Astrocyte of the spinal cord (primary cell): ENCODE measurements around the gene C1orf56.

Experiments
- DNase-seq: peaks from one replicate; pipeline ENCODE4 v3.0.0; 2011; ENCODE audit warnings: low read depth, low spot score
- H3K4me3 ChIP-seq: 2 replicates; pipeline ENCODE4 v1.5.1; 2011; ENCODE audit warnings: low read depth, mild to moderate bottlenecking, low read length, moderate library complexity
- in situ Hi-C: cut with HindIII; loops from 2 replicates; pipeline ENCODE4 v1.10.0; 2017; ENCODE audit warnings: low sequenced_read_pairs
- TF ChIP-seq, protein P1 (sequence below): IDR thresholded peaks from 2 replicates; pipeline ENCODE4 v1.5.1; 2012; ENCODE audit warnings: low read depth, mild to moderate bottlenecking, low read length, inconsistent platforms

Gene C1orf56, protein sequence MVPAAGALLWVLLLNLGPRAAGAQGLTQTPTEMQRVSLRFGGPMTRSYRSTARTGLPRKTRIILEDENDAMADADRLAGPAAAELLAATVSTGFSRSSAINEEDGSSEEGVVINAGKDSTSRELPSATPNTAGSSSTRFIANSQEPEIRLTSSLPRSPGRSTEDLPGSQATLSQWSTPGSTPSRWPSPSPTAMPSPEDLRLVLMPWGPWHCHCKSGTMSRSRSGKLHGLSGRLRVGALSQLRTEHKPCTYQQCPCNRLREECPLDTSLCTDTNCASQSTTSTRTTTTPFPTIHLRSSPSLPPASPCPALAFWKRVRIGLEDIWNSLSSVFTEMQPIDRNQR

DNA sequence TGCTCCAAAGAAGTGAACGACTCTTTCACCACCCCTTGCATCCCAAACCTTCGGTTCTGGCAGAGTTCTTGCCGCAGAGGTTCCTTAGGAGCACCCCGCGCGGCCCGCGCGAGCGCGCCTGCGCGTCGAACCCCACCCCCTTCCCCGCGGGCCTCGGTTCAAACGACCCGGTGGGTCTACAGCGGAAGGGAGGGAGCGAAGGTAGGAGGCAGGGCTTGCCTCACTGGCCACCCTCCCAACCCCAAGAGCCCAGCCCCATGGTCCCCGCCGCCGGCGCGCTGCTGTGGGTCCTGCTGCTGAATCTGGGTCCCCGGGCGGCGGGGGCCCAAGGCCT lies at the start of gene C1orf56:
TSS of gene C1orf56 (plus strand) at position 161 of the 334 bp plus-strand sequence. CDS start at position 258, 97 bp downstream.
- DNase-seq = peak; percentile 75
- H3K4me3 ChIP-seq = peak within 1 kb of the TSS; percentile 70
- TF ChIP-seq, protein P1, sequence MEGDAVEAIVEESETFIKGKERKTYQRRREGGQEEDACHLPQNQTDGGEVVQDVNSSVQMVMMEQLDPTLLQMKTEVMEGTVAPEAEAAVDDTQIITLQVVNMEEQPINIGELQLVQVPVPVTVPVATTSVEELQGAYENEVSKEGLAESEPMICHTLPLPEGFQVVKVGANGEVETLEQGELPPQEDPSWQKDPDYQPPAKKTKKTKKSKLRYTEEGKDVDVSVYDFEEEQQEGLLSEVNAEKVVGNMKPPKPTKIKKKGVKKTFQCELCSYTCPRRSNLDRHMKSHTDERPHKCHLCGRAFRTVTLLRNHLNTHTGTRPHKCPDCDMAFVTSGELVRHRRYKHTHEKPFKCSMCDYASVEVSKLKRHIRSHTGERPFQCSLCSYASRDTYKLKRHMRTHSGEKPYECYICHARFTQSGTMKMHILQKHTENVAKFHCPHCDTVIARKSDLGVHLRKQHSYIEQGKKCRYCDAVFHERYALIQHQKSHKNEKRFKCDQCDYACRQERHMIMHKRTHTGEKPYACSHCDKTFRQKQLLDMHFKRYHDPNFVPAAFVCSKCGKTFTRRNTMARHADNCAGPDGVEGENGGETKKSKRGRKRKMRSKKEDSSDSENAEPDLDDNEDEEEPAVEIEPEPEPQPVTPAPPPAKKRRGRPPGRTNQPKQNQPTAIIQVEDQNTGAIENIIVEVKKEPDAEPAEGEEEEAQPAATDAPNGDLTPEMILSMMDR = no peak
- in situ Hi-C loops = no loop called here

- DNase-seq = no peak
- TF ChIP-seq, protein P1 = no peak
- in situ Hi-C loops = no loop called here
- no peak overlapping the region for H3K4me3 ChIP-seq
Observed at GRCh38 chr1:150997949-150998348, 49.6 kb upstream of the C1orf56 start.

GRCh38 chr1:150999051-150999674 lies 48.4 kb upstream of the C1orf56 start:
- in situ Hi-C loops = no loop called here
- DNase-seq = peak; percentile 84

GRCh38 chr1:150999926-151000325 lies 47.6 kb upstream of the C1orf56 start:
- TF ChIP-seq, protein P1 = no peak
- in situ Hi-C loops = no loop called here
- DNase-seq = no peak
- no peak overlapping the region for H3K4me3 ChIP-seq

More at GRCh38 chr1:150999051-150999674, 48.4 kb upstream of the C1orf56 start:
- TF ChIP-seq, protein P1 = no peak
- no peak overlapping the region for H3K4me3 ChIP-seq

- in situ Hi-C loops = no loop called here
- no peak for DNase-seq
- H3K4me3 ChIP-seq = no peak overlapping the region
- TF ChIP-seq, protein P1 = no peak
Observed at GRCh38 chr1:151000408-151000807, 47.1 kb upstream of the C1orf56 start.

GRCh38 chr1:151001602-151002001 lies 45.9 kb upstream of the C1orf56 start:
- in situ Hi-C loops = no loop called here
- no peak overlapping the region for H3K4me3 ChIP-seq
- TF ChIP-seq, protein P1 = no peak
- no peak for DNase-seq
